GM18508 (cell line): ENCODE measurements around the gene DPYSL4.

Source experiments
- ATAC-seq: cut with Tn5 transposase; IDR thresholded peaks from one replicate; pipeline ENCODE4 v1.9.1; 2021; ENCODE audit warnings: moderate number of reproducible peaks; ENCODE audit not compliant: insufficient read depth, unreplicated experiment

DPYSL4 gene

DNA sequence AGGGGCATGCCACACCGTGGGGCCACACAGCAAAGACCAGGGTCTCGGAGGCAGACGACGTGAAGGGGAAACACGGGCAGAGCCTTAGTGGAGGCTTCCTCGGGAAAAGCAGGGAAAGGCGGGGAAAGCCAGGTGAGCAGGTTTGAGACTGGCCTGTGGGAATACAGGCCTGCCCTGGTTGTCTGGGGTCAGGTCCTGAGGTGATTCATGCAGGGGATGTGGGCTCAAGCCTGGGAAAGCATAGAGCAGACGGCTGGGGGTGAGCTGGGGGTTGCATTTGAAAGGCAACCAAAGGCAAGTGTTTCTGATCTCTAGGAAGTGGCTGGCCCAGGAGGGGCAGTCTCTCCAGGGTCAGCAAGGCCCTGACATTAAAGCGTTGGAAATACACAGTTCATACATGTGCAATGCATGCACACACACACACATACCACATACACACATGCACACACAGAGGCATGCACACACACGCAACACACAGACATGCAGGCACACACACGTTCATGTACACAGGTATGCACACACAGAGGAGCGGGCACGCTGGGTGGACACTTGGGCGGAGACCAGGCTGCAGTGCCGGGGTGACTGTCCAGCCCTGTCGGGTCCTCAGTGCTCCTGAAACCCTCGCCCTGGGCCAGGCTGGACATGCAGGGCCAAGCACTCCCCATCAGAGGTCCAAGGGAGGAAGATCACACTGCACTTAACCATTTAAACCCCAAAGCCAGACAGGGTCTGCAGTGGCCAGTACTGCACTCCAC, 51.8 kb downstream of the DPYSL4 start:
- no peak for ATAC-seq

DNA sequence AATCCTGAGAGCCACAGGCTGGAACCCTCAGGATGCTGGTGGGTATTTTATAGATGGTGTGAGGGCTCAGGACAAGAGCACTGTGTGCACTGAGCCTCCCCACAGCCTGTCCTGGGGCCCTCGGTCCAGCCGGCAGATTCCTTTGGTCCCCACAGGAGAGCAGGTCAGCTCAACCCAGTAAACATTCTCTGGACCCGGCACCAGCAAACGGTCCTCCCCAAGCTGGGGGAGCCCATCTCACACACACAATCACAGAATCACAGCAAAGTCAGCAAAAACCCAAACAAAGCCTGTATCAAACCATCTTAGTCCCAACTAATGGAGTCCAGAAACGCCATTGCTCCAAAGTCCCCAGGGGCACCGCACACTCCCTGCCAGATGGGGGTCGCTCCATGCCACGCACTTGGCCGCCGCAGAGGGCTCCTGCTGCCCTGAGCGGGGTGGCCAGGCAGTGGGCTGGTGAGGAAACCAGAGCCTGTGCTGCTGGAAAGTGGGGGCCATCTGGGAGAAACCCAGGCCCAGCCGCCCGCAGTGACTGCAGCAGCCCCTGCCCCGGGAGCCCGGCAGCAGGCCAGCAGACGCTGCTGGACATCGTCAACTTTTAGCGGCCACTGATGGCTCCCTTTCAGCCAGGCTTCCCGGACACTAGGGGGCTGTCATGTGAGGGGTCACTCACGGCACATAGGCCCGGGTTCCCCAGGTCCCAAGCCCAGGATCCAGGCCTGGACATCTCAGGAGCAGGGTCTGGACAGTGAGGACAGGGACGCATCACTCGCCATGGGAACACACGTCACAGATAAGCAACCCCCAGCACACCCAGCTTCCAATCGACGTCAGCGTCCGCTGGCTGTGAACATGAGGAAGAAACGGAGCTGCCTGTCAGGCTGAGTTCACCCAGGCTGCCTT, 52.6 kb downstream of the DPYSL4 start:
- no peak for ATAC-seq

GRCh38 chr10:132240156-132240555, 53.4 kb downstream of the DPYSL4 start:
- no peak for ATAC-seq

GRCh38 chr10:132240581-132240980, 53.8 kb downstream of the DPYSL4 start:
- ATAC-seq, result no peak

GRCh38 chr10:132241086-132241485, 54.3 kb downstream of the DPYSL4 start:
- ATAC-seq, result no peak

- no peak for ATAC-seq
These were observed 54.7 kb downstream of the DPYSL4 start for GRCh38 chr10:132241496-132241895.

GRCh38 chr10:132242103-132242840, 55.5 kb downstream of the DPYSL4 start:
- ATAC-seq, result no peak

DNA sequence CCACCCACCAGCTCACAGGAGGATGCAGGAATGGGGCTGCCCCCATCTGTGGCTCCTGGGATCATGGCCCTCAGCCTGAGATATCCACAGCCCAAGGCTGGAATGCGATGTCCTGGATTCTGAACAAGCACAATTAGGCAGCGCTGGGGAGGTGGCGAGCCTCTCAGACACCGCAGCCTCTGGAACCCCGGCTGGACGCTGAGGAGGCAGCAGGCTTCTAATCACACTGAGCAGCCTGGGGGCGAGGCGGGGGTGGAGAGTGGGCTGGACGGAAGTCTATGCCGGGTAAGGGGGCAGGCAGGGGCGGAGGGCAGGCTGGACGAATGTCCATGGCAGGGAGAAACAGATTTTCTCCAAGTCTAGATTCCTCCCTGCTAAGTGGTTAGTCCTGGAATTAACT, 56.4 kb downstream of the DPYSL4 start:
- no peak for ATAC-seq

GRCh38 chr10:132243626-132244025, 56.9 kb downstream of the DPYSL4 start:
- no peak for ATAC-seq

- ATAC-seq, result no peak
These were observed 58.3 kb downstream of the DPYSL4 start for GRCh38 chr10:132245056-132245455.

DNA sequence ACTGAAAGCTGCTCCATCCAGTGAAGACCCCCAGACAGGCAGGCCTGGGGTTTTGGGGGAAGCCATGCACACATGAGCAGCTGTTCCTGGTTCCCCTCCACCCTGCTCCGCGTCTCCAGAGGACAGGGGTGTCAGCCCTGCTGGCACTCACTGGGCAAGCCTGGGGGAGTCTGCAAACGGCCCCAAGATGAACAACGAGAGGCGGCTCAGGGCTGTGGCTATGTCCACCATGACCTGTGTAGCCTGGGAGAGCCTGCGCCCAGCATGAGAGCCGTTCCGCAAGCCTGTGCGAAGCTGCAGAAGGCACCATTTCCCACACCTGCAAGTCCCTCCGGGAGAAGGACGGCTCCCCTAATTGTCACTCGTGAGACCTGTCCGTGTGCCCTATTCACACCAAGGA, 59.5 kb downstream of the DPYSL4 start:
- ATAC-seq, result no peak

DNA sequence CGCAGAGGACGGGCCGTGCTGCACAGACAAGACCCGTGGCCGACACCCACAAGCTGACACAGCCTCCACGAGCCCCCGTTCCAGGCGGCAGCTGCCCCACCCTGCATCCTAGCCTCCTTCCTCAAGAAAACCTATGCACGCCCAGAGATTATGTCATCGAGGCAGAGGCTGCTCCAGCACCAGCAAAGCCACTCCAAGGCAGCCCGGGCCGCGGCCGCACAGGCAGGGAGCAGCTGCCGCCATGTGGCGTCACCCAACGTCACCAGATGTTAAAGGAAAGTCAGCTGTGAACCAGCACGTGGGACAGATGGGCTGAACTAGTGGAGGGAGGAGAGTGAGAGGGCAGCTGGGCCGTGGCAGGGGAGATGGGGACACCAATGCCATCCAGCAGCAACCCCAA, 61.2 kb downstream of the DPYSL4 start:
- no peak for ATAC-seq

GRCh38 chr10:132248455-132249225, 61.9 kb downstream of the DPYSL4 start:
- ATAC-seq, result no peak

GRCh38 chr10:132249226-132249724, 62.5 kb downstream of the DPYSL4 start:
- ATAC-seq, result no peak

DNA sequence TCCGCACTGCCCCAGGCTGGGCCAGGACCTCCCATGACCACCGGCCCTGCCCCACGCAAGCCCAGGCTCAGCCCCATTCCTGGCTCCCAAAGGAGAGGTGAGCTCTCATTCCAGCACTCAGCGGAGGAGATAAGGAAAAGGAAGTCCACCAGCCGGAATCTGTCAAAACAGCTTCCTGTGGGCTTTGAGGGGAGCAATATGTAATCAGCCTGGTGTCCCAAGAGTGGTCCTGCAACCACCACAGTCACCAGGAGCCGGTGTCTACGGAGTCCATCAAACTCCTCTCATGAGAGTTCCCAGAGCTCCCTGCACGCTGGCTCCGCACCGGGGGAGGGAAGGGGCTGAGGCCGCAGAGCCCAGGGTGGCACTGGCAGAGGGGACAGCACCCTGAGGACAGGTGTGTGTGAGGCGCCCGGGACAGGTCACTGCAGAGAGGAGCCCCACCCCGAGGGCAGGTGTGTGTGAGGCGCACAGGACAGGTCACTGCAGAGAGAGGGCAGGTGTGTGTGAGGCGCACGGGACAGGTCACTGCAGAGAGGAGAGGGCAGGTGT, 63.2 kb downstream of the DPYSL4 start:
- ATAC-seq, result no peak

GRCh38 chr10:132250481-132251475, 64.0 kb downstream of the DPYSL4 start:
- no peak for ATAC-seq

- no peak for ATAC-seq
These were observed 65.2 kb downstream of the DPYSL4 start for GRCh38 chr10:132251928-132252327.

GRCh38 chr10:132252412-132252811, 65.7 kb downstream of the DPYSL4 start:
- no peak for ATAC-seq
